H1 (cell line): Measurements from ENCODE around the gene TNFRSF6B. TPM values are rescaled to one million over a fixed set of nuclear protein-coding genes. Genes with fewer than 3 reads are reported as not detected.

Experiments
- CTCF ChIA-PET: fragments of 300-600 bp; sonication (Branson Sonifier 250); formaldehyde crosslinking; loops from one replicate; lab custom pipeline; 2021; ENCODE audit not compliant: partially characterized antibody; lab: Charles Lee
- POLR2A ChIA-PET: fragments of 300-600 bp; sonication (Branson Sonifier 250); formaldehyde crosslinking; loops from one replicate; lab custom pipeline; 2021; ENCODE audit warnings: inconsistent platforms; ENCODE audit not compliant: partially characterized antibody; lab: Charles Lee
- DNase-seq, 2 experiments: peaks; one replicate each; pipeline versions ENCODE4 v3.0.0 to v3.0.0-alpha.2; 2010 to 2022; ENCODE audit warnings: low spot score in 2 of 2, low read depth in 1 of 2, mixed read lengths in 1 of 2
- FAIRE-seq: peaks from 2 replicates; lab custom pipeline; 2011; peaks lifted over from hg19 to GRCh38; lab: Jason Lieb, UNC
- H2AFZ ChIP-seq: 2 replicates; pipeline ENCODE4 v1.8.1; 2012; ENCODE audit warnings: low read length, inconsistent platforms
- H2AK5ac ChIP-seq: 2 replicates; pipeline ENCODE4 v1.6.1; 2013; ENCODE audit warnings: low read depth, low read length
- H2BK120ac ChIP-seq: replicated peaks from 2 replicates; pipeline ENCODE3; 2013; ENCODE audit warnings: low read depth, low read length, inconsistent platforms
- H2BK12ac ChIP-seq: 2 replicates; pipeline ENCODE4 v1.6.1; 2013; ENCODE audit warnings: low read depth, low read length
- H2BK15ac ChIP-seq: 2 replicates; pipeline ENCODE4 v1.6.1; 2013; ENCODE audit warnings: low read length
- H2BK20ac ChIP-seq: 2 replicates; pipeline ENCODE4 v1.6.1; 2013; ENCODE audit warnings: low read length
- H2BK5ac ChIP-seq: 2 replicates; pipeline ENCODE4 v1.6.1; 2013; ENCODE audit warnings: low read depth, low read length
- H3K14ac ChIP-seq: 2 replicates; pipeline ENCODE4 v1.6.1; 2013; ENCODE audit warnings: inconsistent platforms; ENCODE audit not compliant: insufficient read length
- H3K18ac ChIP-seq: 2 replicates; pipeline ENCODE4 v1.6.1; 2013; ENCODE audit warnings: low read length; ENCODE audit errors: extremely low read depth
- H3K23ac ChIP-seq: 2 replicates; pipeline ENCODE4 v1.6.1; 2013; ENCODE audit warnings: inconsistent platforms; ENCODE audit not compliant: insufficient read length
- H3K23me2 ChIP-seq: 2 replicates; pipeline ENCODE4 v1.6.1; 2013; ENCODE audit warnings: low read depth, low read length
- H3K27ac ChIP-seq: 2 replicates; pipeline ENCODE4 v1.6.1; 2011; ENCODE audit warnings: low read depth, low read length, inconsistent platforms
- H3K27me3 ChIP-seq, 4 experiments: replicated peaks in 1 of 4; 1 replicate in 1 of 4; 2 replicates in 3 of 4; pipeline versions ENCODE4 v1.6.1 to v1.8.1; 2011 to 2013; ENCODE audit warnings: low read length in 3 of 4, mild to moderate bottlenecking in 3 of 4, inconsistent platforms in 2 of 4, mixed read lengths in 2 of 4, moderate library complexity in 1 of 4; ENCODE audit not compliant: control insufficient read depth in 3 of 4, insufficient read depth in 3 of 4; ENCODE audit errors: extremely low read depth in 1 of 4
- H3K36me3 ChIP-seq, 4 experiments: 2 replicates each; pipeline versions ENCODE4 v1.6.1 to v1.8.1; 2011 to 2013; ENCODE audit warnings: mild to moderate bottlenecking in 4 of 4, low read length in 3 of 4, moderate library complexity in 2 of 4, control low read depth in 1 of 4, inconsistent platforms in 1 of 4; ENCODE audit not compliant: insufficient read depth in 4 of 4, control insufficient read depth in 2 of 4
- H3K4ac ChIP-seq: replicated peaks from 2 replicates; pipeline ENCODE3; 2013; ENCODE audit warnings: low read length, low read depth, mixed read lengths, inconsistent platforms; ENCODE audit not compliant: insufficient read length
- H3K4me1 ChIP-seq, 4 experiments: replicated peaks in 1 of 4; 1 replicate in 1 of 4; 2 replicates in 3 of 4; pipeline versions ENCODE4 v1.6.1 to v1.8.1; 2011 to 2013; ENCODE audit warnings: low read length in 3 of 4, inconsistent platforms in 2 of 4, mixed read lengths in 1 of 4; ENCODE audit not compliant: insufficient read depth in 4 of 4, control insufficient read depth in 3 of 4
- H3K4me2 ChIP-seq, 2 experiments: 2 replicates each; pipeline versions ENCODE4 v1.6.1 to v1.8.1; 2011 to 2013; ENCODE audit warnings: low read depth in 2 of 2, low read length in 2 of 2, control low read depth in 1 of 2, inconsistent platforms in 1 of 2, mild to moderate bottlenecking in 1 of 2; ENCODE audit not compliant: insufficient read depth in 1 of 2
- H3K4me3 ChIP-seq, 4 experiments: fragments of 200-600, 300-600 bp in 1 of 4; sonication (generic), shearing (Covaris generic), sonication (Bioruptor Twin) in 1 of 4; 2 replicates each; pipeline versions ENCODE4 v1.5.1 to v1.8.1; 2011 to 2016; ENCODE audit warnings: low read length in 4 of 4, low read depth in 3 of 4, control low read depth in 2 of 4, inconsistent platforms in 2 of 4, mild to moderate bottlenecking in 2 of 4, mixed read lengths in 1 of 4, moderate library complexity in 1 of 4; ENCODE audit not compliant: insufficient read depth in 2 of 4; ENCODE audit errors: extremely low read depth in 1 of 4
- H3K56ac ChIP-seq: replicated peaks from 2 replicates; pipeline ENCODE3; 2013; ENCODE audit warnings: low read depth, mild to moderate bottlenecking, mixed read lengths, low read length, inconsistent platforms; ENCODE audit not compliant: insufficient read length
- H3K79me1 ChIP-seq: 2 replicates; pipeline ENCODE4 v1.6.1; 2013; ENCODE audit warnings: low read depth, low read length, control low read depth
- H3K79me2 ChIP-seq, 2 experiments: 2 replicates each; pipeline versions ENCODE4 v1.6.1 to v1.8.1; 2012 to 2013; ENCODE audit warnings: low read length in 2 of 2, mild to moderate bottlenecking in 2 of 2, inconsistent platforms in 1 of 2; ENCODE audit not compliant: insufficient read depth in 2 of 2, control insufficient read depth in 1 of 2
- H3K9ac ChIP-seq, 4 experiments: replicated peaks in 1 of 4; 1 replicate in 1 of 4; 2 replicates in 3 of 4; pipeline versions ENCODE4 v1.6.1 to v1.8.1; 2011 to 2013; ENCODE audit warnings: low read depth in 3 of 4, low read length in 3 of 4, control low read depth in 2 of 4, mild to moderate bottlenecking in 2 of 4, moderate library complexity in 2 of 4, inconsistent platforms in 1 of 4; ENCODE audit errors: extremely low read depth in 1 of 4
- H3K9me3 ChIP-seq, 2 experiments: 2 replicates each; pipeline versions ENCODE4 v1.6.1 to v1.8.1; 2012 to 2013; ENCODE audit warnings: mild to moderate bottlenecking in 2 of 2, moderate library complexity in 2 of 2, control low read depth in 1 of 2, inconsistent platforms in 1 of 2, low read depth in 1 of 2, low read length in 1 of 2, mixed read lengths in 1 of 2; ENCODE audit not compliant: insufficient read depth in 2 of 2
- H4K20me1 ChIP-seq, 2 experiments: replicated peaks in 1 of 2; 2 replicates each; pipeline versions ENCODE3 to v1.8.1; 2011 to 2013; ENCODE audit warnings: inconsistent platforms in 2 of 2, low read length in 2 of 2, mild to moderate bottlenecking in 1 of 2; ENCODE audit not compliant: insufficient read depth in 2 of 2, control insufficient read depth in 1 of 2
- H4K5ac ChIP-seq: 2 replicates; pipeline ENCODE4 v1.6.1; 2013; ENCODE audit warnings: low read length, low read depth, mixed read lengths, inconsistent platforms; ENCODE audit not compliant: insufficient read length
- H4K8ac ChIP-seq: 2 replicates; pipeline ENCODE4 v1.8.0; 2013; ENCODE audit warnings: mild to moderate bottlenecking, moderate library complexity, low read length, inconsistent platforms; ENCODE audit not compliant: insufficient read depth; ENCODE audit errors: extremely low read depth
- H4K91ac ChIP-seq: replicated peaks from 2 replicates; pipeline ENCODE3; 2013; ENCODE audit warnings: low read length, mixed read lengths, inconsistent platforms; ENCODE audit not compliant: insufficient read length
- BACH1 ChIP-seq: IDR thresholded peaks from 2 replicates; pipeline ENCODE4 v1.6.1; 2012; ENCODE audit warnings: low read length, improper control_type of control experiment
- CBX8 ChIP-seq: fragments of 300-800, 300-1000 bp; sonication (generic); IDR thresholded peaks from 2 replicates; pipeline ENCODE4 v1.7.1; 2016; ENCODE audit warnings: low read depth, low read length, borderline replicate concordance
- POLR2AphosphoS5 ChIP-seq: IDR thresholded peaks from 2 replicates; pipeline ENCODE4 v1.6.1; 2011; ENCODE audit warnings: low read depth, low read length
- TAF1 ChIP-seq: IDR thresholded peaks from 2 replicates; pipeline ENCODE4 v1.6.1; 2011; ENCODE audit warnings: mild to moderate bottlenecking, low read depth, low read length
- WGBS, 2 experiments: shearing (Covaris generic) in 1 of 2; methylation state at CpG; one replicate each; pipeline versions ENCODE4 v1.1.6 to v1.1.7; 2013 to 2015; ENCODE audit warnings: low lambda C conversion rate in 2 of 2, mixed read lengths in 2 of 2, inconsistent platforms in 1 of 2, low coverage in 1 of 2, missing lambda C conversion rate in 1 of 2; ENCODE audit not compliant: insufficient replicate concordance in 2 of 2, insufficient coverage in 1 of 2, insufficient read length in 1 of 2; ENCODE audit errors: extremely low coverage in 1 of 2, missing lambda C conversion rate in 1 of 2; 5-methylcytosine and 5-hydroxymethylcytosine counted together
- polyA plus RNA-seq, 7 experiments: library from polyadenylated mRNA; depleted of rRNA in 3 of 7; stranded (reverse) in 5 of 7; unstranded in 2 of 7; fragments of >200 nt in 5 of 7; fragments of 200-250 nt in 2 of 7; gene quantifications; 1 replicate in 5 of 7; 2 replicates in 1 of 7; 4 replicates in 1 of 7; pipeline versions ENCODE4 v1.2.1 to v1.2.3, GENCODE V29; 2011 to 2013; ENCODE audit warnings: missing spikeins in 2 of 7, mixed read lengths in 2 of 7
- total RNA-seq: library from RNA; stranded (reverse); fragmentation: NEBNext Ultra II Directional; extraction: Animal tissue kit (Norgen Biotek cat#: 25700); gene quantifications from 2 replicates; pipeline ENCODE4 v1.2.1, GENCODE V29; 2021

Gene TNFRSF6B
- total and polyA plus RNA-seq, 2 of the 8 experiments (the other 6 are each of a cell fraction or from before 2014, with no cell fraction given): 3.1 TPM; not detected in 1

DNA sequence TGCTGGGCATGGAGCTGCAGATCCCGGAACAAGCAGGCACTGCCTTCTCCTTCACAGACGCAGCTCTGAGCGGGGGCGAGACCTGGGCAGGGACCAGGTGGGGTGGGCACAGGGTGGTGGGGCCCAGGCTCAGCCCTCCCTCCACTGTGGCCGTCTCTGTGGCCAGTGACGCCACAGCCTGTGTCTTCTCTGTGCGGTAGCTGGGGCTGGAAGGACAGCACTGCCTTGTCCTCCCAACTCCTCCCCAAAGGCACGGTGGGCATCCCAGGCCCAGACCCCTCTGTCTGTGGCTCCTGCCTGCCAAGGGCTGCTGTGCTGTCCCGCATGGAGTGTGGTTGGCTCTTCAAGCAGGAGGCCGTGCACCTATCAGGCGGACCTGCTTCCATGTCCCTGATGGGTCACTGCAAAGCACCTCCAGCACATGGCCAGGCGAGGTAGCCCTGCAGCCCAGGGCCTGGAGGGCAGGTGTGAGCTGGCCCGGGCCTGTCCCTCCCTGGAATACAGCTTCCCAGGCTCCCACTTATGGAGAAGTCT, 14.8 kb upstream of the TNFRSF6B start:
- no peaks in the 10 kb centered on the region for H3K79me2 ChIP-seq
- no peaks in the 10 kb centered on the region for H3K79me1 ChIP-seq
- H3K4ac ChIP-seq: no peak overlapping the region
- H3K56ac ChIP-seq: no peak overlapping the region
- H3K4me3 ChIP-seq: no peak overlapping the region
- H3K23me2 ChIP-seq: no peaks in the 10 kb centered on the region; the same call in 1 of the 2 replicates
- H3K36me3 ChIP-seq: peaks cover 0 to 5% (median 2%) of the 10 kb centered on the region in 4 experiments; a peak in 4 of 8 replicates
- no peak overlapping the region for H4K8ac ChIP-seq
- H2BK15ac ChIP-seq: no peak overlapping the region
- H2BK5ac ChIP-seq: no peak overlapping the region
- H3K18ac ChIP-seq: no peak overlapping the region
- no peak overlapping the region for H2BK20ac ChIP-seq
- no peak overlapping the region for H3K23ac ChIP-seq
- FAIRE-seq (no peak), DNase-seq (no peak)
- peaks cover 0 to 7% of the 10 kb centered on the region in 2 experiments for H4K20me1 ChIP-seq
- H3K14ac ChIP-seq: no peak overlapping the region
- H2AK5ac ChIP-seq: no peak overlapping the region
- H3K9ac ChIP-seq: no peak overlapping the region
- H4K91ac ChIP-seq: no peak overlapping the region
- no peak for TF ChIP-seq BACH1
- TF ChIP-seq POLR2AphosphoS5: peak; percentile 10; the same call in 1 of the 2 replicates
- no peak for TF ChIP-seq CBX8
- TF ChIP-seq TAF1: no peak
- no peak overlapping the region for H3K27ac ChIP-seq
- H3K27me3 ChIP-seq: no peaks in the 10 kb centered on the region
- WGBS, 2 experiments: 96% methylated on average over 13 of the region's 13 CpGs; no CpG with 5 or more reads in 1 of the 2 experiments
- ChIA-PET POLR2A (interaction anchor here (0.7 to 1.8 kb wide), 5 partner anchors 9 to 16 kb away, joined by 3 to 6 read pairs (median 4); no protein-coding TSS in a partner anchor), CTCF (interaction anchor here (0.6 to 1.8 kb wide), 5 partner anchors 9 to 940 kb away, joined by 3 to 5 read pairs (median 4); no protein-coding TSS in a partner anchor)
- no peak overlapping the region for H4K5ac ChIP-seq
- no peaks in the 10 kb centered on the region; a peak in 1 of 7 replicates for H3K4me1 ChIP-seq
- no peaks in the 10 kb centered on the region for H3K9me3 ChIP-seq
- no peak overlapping the region for H2AFZ ChIP-seq
- no peak overlapping the region for H2BK120ac ChIP-seq
- no peak overlapping the region for H2BK12ac ChIP-seq
- H3K4me2 ChIP-seq: no peak overlapping the region
